K562 (cell line): ENCODE measurements around the gene SENP1. TPM values are rescaled to one million over a fixed set of nuclear protein-coding genes. Genes with fewer than 3 reads are reported as not detected.

Experiments used
- ASH1L ChIP-seq: fragments of 450-650 bp; IDR thresholded peaks from 2 replicates; pipeline ENCODE4 v1.6.1; 2018; ENCODE audit warnings: borderline replicate concordance, mild to moderate bottlenecking, low read depth; ENCODE audit not compliant: partially characterized antibody
- C11orf30 ChIP-seq: fragments of 450-650 bp; IDR thresholded peaks from 2 replicates; pipeline ENCODE4 v1.6.1; 2016; ENCODE audit warnings: low read depth, mild to moderate bottlenecking
- CBX1 ChIP-seq: sonication (generic); IDR thresholded peaks from 2 replicates; pipeline ENCODE4 v1.6.1; 2016; ENCODE audit warnings: antibody characterized with exemption, low read depth, mild to moderate bottlenecking
- EWSR1 ChIP-seq: fragments of 450-650 bp; IDR thresholded peaks from 2 replicates; pipeline ENCODE4 v1.6.1; 2018; ENCODE audit warnings: borderline replicate concordance, mild to moderate bottlenecking, low read depth, moderate library complexity; ENCODE audit not compliant: partially characterized antibody
- HNRNPK ChIP-seq: fragments of 200-400 bp; formaldehyde crosslinking; IDR thresholded peaks from one replicate; pipeline ENCODE4 v1.6.1; 2018; ENCODE audit warnings: mild to moderate bottlenecking, low read depth, low read length; ENCODE audit not compliant: poor library complexity, severe bottlenecking
- KAT8 ChIP-seq: fragments of 450-650 bp; IDR thresholded peaks from 2 replicates; pipeline ENCODE4 v1.6.1; 2016; ENCODE audit warnings: low read depth, mild to moderate bottlenecking
- NELFE ChIP-seq: IDR thresholded peaks from 2 replicates; pipeline ENCODE4 v1.6.1; 2011; ENCODE audit warnings: mild to moderate bottlenecking; ENCODE audit not compliant: insufficient read depth, insufficient read length
- NFRKB ChIP-seq: fragments of 450-650 bp; IDR thresholded peaks from 2 replicates; pipeline ENCODE4 v1.6.1; 2016; ENCODE audit warnings: low read depth
- PBX2 ChIP-seq, 2 experiments: IDR thresholded peaks in 1 of 2; conservative IDR thresholded peaks in 1 of 2; 2 replicates each; pipeline ENCODE4 v1.6.1; 2016; ENCODE audit warnings: low read depth in 2 of 2, mild to moderate bottlenecking in 1 of 2, missing compliant biosample characterization in 1 of 2, missing genetic modification characterization in 1 of 2, moderate library complexity in 1 of 2
- PHB2 ChIP-seq: fragments of 450-650 bp; IDR thresholded peaks from 2 replicates; pipeline ENCODE4 v1.6.1; 2017; ENCODE audit warnings: low read depth
- PTBP1 ChIP-seq: fragments of 200-400 bp; formaldehyde crosslinking; IDR thresholded peaks from 2 replicates; pipeline ENCODE4 v1.6.1; 2017; ENCODE audit warnings: low read depth, low read length
- SFPQ ChIP-seq: fragments of 200-400 bp; formaldehyde crosslinking; IDR thresholded peaks from 2 replicates; pipeline ENCODE4 v1.6.1; 2017; ENCODE audit warnings: mild to moderate bottlenecking, low read depth, low read length, moderate library complexity
- TAF7 ChIP-seq: fragments of 450-650 bp; IDR thresholded peaks from 2 replicates; pipeline ENCODE4 v1.6.1; 2016; ENCODE audit warnings: missing genetic modification characterization, missing compliant biosample characterization
- TEAD2 ChIP-seq: fragments of 450-650 bp; IDR thresholded peaks from 2 replicates; pipeline ENCODE4 v1.6.1; 2016; ENCODE audit warnings: missing genetic modification characterization, control low read depth, missing compliant biosample characterization
- VEZF1 ChIP-seq: fragments of 200-800 bp; sonication (Bioruptor generic); IDR thresholded peaks from 2 replicates; pipeline ENCODE4 v1.6.1; 2017; ENCODE audit warnings: missing genetic modification characterization, missing compliant biosample characterization
- ZKSCAN3 ChIP-seq: fragments of 250-450 bp; sonication (Bioruptor Pico); IDR thresholded peaks from 2 replicates; pipeline ENCODE4 v1.4.0; 2020
- ZNF134 ChIP-seq: fragments of 250-450 bp; sonication (Bioruptor Pico); conservative IDR thresholded peaks from 2 replicates; pipeline ENCODE4 v1.4.0; 2020
- ZNF212 ChIP-seq: fragments of 450-650 bp; formaldehyde crosslinking; IDR thresholded peaks from 2 replicates; pipeline ENCODE4 v1.4.0; 2020; ENCODE audit warnings: mild to moderate bottlenecking
- ZNF280B ChIP-seq: fragments of 250-450 bp; sonication (Bioruptor Pico); IDR thresholded peaks from 2 replicates; pipeline ENCODE4 v1.5.1; 2021; ENCODE audit warnings: mild to moderate bottlenecking
- ZNF778 ChIP-seq: fragments of 450-650 bp; formaldehyde crosslinking; IDR thresholded peaks from 2 replicates; pipeline ENCODE4 v1.4.0; 2020; ENCODE audit warnings: mild to moderate bottlenecking, moderate library complexity
- polyA plus RNA-seq, 8 experiments: library from polyadenylated mRNA; depleted of rRNA in 4 of 8; stranded (reverse) in 5 of 8; unstranded in 3 of 8; fragments of >200 nt; fragmentation: Nextera tagmentation in 2 of 8; fragmentation: Illumina TruSeq in 1 of 8; extraction: Ambion mirVana in 2 of 8; extraction: Trizol in 1 of 8; gene quantifications; 2 replicates each; pipeline versions ENCODE4 v1.2.1 to v1.2.3, GENCODE V29; 2011 to 2014; ENCODE audit warnings: inconsistent platforms in 1 of 8, missing spikeins in 1 of 8
- total RNA-seq, 7 experiments: library from RNA; depleted of rRNA in 6 of 7; stranded (reverse); fragments of >200 nt in 6 of 7; fragmentation: Illumina TruSeq in 2 of 7; extraction: Trizol in 2 of 7; gene quantifications; 2 replicates each; pipeline versions ENCODE4 v1.2.1 to v1.2.3, GENCODE V29; 2011 to 2021; ENCODE audit warnings: low replicate concordance in 1 of 7

Gene SENP1
- total and polyA plus RNA-seq, 9 of the 15 experiments (the other 6 are each of a cell fraction or from before 2014, with no cell fraction given): 15.5 to 59.0 (median 36.3) TPM

- TF ChIP-seq NELFE (no peak), ZNF134 (CRISPR knock-in tag) (0 out of 2 replicates have a peak, but pooled peaks have one; percentile 47), EWSR1 (no peak), HNRNPK (no peak), KAT8 (0 out of 2 replicates have a peak, but pooled peaks have one; percentile 53), NFRKB (peak; percentile 92), PHB2 (no peak), C11orf30 (peak; percentile 99), TAF7 (peak; percentile 88), ASH1L (peak; percentile 55), ZNF778 (CRISPR knock-in tag) (no peak), TEAD2 (tag) (no peak), CBX1 (peak; percentile 75; the same call in 1 of the 2 replicates), ZNF280B (CRISPR knock-in tag) (no peak), ZKSCAN3 (CRISPR knock-in tag) (no peak), VEZF1 (CRISPR knock-in tag) (peak; percentile 91), PTBP1 (no peak), SFPQ (no peak), PBX2 (CRISPR knock-in tag; IDR thresholded peaks at IDR 0.05; ENCODE audit: low read depth) (no peak), PBX2 (tag; conservative IDR thresholded peaks at IDR 0.05; ENCODE audit: low read depth) (no peak; the same call in 1 of the 2 replicates), ZNF212 (no peak)
Measured at GRCh38 chr12:48105867-48106680, at the start of gene SENP1 (continued).
